Activated T-cell treated with anti-CD3 and anti-CD28 coated beads, Interleukin-2, amount 50 U/mL, for 4 hours (primary cell): ENCODE data around the gene SORL1. TPM values are rescaled to one million over a fixed set of nuclear protein-coding genes. Genes with fewer than 3 reads are reported as not detected.
A peak's percentile ranks its signal among the peaks of the same experiment; 100 is the strongest.

Source experiments
- ATAC-seq, 2 donors: fragments of 200-7000 bp; cut with Tn5 transposase; one replicate each; pipeline ENCODE4 v1.10.0; 2021
- DNase-seq: peaks from one replicate; pipeline ENCODE4 v3.0.0-alpha.2; 2020
- H3K27me3 Mint-ChIP-seq: one replicate; pipeline ENCODE4 v1.8.0; 2021; ENCODE audit warnings: low read depth, mixed read lengths
- H3K36me3 Mint-ChIP-seq: one replicate; pipeline ENCODE4 v1.8.0; 2022; ENCODE audit warnings: mixed read lengths; ENCODE audit not compliant: insufficient read depth
- H3K4me1 Mint-ChIP-seq: one replicate; pipeline ENCODE4 v1.8.0; 2021; ENCODE audit warnings: low read depth, mixed read lengths
- H3K4me3 Mint-ChIP-seq: one replicate; pipeline ENCODE4 v1.8.0; 2021; ENCODE audit warnings: mild to moderate bottlenecking, moderate library complexity, mixed read lengths
- H3K9me3 Mint-ChIP-seq: one replicate; pipeline ENCODE4 v1.8.0; 2021; ENCODE audit warnings: mixed read lengths
- total RNA-seq, 3 donors: library from RNA; stranded (reverse); gene quantifications; one replicate each; pipeline ENCODE4 v1.2.1, GENCODE V29; 2021

The SORL1 gene
- total RNA-seq, 3 donors from 2014 or later, result 21.3 to 25.6 (median 21.3) TPM

- Mint-ChIP-seq H3K27me3 (no peaks in the 10 kb centered on the region), H3K4me3 (no peak overlapping the region), H3K9me3 (peaks cover 9% of the 10 kb centered on the region), H3K36me3 (peaks cover 65% of the 10 kb centered on the region), H3K4me1 (peaks cover 17% of the 10 kb centered on the region)
- ATAC-seq (no peak), DNase-seq (no peak)
These were observed 125.2 kb downstream of the SORL1 start for GRCh38 chr11:121577106-121577848.

GRCh38 chr11:121578251-121578976 is 126.3 kb downstream of the SORL1 start:
- Mint-ChIP-seq H3K4me1 (peaks cover 25% of the 10 kb centered on the region), H3K9me3 (peaks cover 9% of the 10 kb centered on the region), H3K27me3 (no peaks in the 10 kb centered on the region), H3K4me3 (no peak overlapping the region), H3K36me3 (peaks cover 65% of the 10 kb centered on the region)
- DNase-seq (no peak), ATAC-seq (no peak)

- DNase-seq, result no peak
- Mint-ChIP-seq H3K27me3 (no peaks in the 10 kb centered on the region), H3K36me3 (peaks cover 61% of the 10 kb centered on the region), H3K9me3 (peaks cover 9% of the 10 kb centered on the region), H3K4me3 (no peak overlapping the region), H3K4me1 (peaks cover 34% of the 10 kb centered on the region)
- no peak for ATAC-seq
These were observed 128.0 kb downstream of the SORL1 start for GRCh38 chr11:121580154-121580553.

GRCh38 chr11:121581607-121582006 is 129.5 kb downstream of the SORL1 start:
- peaks cover 55% of the 10 kb centered on the region for H3K36me3 Mint-ChIP-seq
- peaks cover 9% of the 10 kb centered on the region for H3K9me3 Mint-ChIP-seq
- H3K27me3 Mint-ChIP-seq, result no peaks in the 10 kb centered on the region
- peak; percentile 46 to 58 for ATAC-seq
- no peak for DNase-seq
- H3K4me3 Mint-ChIP-seq, result no peak overlapping the region
- H3K4me1 Mint-ChIP-seq, result peaks cover 34% of the 10 kb centered on the region

DNA sequence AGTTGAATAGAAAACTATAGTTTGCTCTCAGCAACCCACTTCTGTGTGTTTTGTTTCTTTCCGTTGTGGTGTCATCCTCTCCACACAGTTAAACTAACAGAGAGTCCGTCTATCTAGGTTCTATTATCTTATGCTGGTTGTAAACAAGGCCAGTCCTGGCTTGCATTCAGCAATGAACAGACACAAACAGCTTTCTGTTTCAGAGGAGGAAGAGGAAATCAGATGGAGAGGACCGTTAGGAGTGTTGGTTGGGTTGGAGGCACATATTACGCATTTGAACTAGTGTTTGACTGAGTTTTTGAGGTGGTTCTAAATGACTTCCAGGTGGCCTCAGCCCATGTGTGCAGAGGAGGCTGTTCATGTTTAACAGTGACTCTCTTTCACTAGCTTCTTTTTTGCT is 130.2 kb downstream of the SORL1 start:
- Mint-ChIP-seq H3K4me3 (no peak overlapping the region), H3K4me1 (peaks cover 34% of the 10 kb centered on the region), H3K9me3 (peaks cover 9% of the 10 kb centered on the region), H3K27me3 (no peaks in the 10 kb centered on the region), H3K36me3 (peaks cover 54% of the 10 kb centered on the region)
- ATAC-seq (peak in 1 of 2 donors; percentile 35), DNase-seq (no peak)

- H3K9me3 Mint-ChIP-seq, result peaks cover 9% of the 10 kb centered on the region
- DNase-seq (no peak), ATAC-seq (no peak)
- peaks cover 34% of the 10 kb centered on the region for H3K4me1 Mint-ChIP-seq
- peaks cover 44% of the 10 kb centered on the region for H3K36me3 Mint-ChIP-seq
- H3K4me3 Mint-ChIP-seq, result no peak overlapping the region
- H3K27me3 Mint-ChIP-seq, result no peaks in the 10 kb centered on the region
These were observed 131.7 kb downstream of the SORL1 start for GRCh38 chr11:121583825-121584224.

DNA sequence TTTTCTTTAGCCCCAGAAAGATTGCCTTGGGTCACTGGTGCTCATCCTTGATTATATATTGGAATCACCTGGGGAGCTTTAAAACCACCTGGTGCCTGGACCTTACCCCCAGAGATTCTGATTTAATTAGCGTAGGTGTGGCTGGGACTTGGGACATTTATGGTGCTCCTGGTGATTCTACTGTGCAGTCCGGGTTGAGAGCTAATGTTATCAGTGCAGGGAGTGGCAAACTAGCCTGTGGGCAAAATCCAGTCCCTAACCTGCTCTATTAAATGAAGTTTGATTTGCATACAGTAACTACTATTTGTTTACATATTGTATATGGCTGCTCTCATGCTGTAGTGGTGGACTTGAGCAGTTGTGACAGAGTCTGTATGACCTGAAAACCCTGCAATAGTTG is 134.6 kb downstream of the SORL1 start:
- no peaks in the 10 kb centered on the region for H3K27me3 Mint-ChIP-seq
- no peak overlapping the region for H3K4me3 Mint-ChIP-seq
- DNase-seq (no peak), ATAC-seq (no peak)
- peaks cover 39% of the 10 kb centered on the region for H3K4me1 Mint-ChIP-seq
- peaks cover 42% of the 10 kb centered on the region for H3K36me3 Mint-ChIP-seq
- H3K9me3 Mint-ChIP-seq, result no peaks in the 10 kb centered on the region

GRCh38 chr11:121587182-121587581 is 135.1 kb downstream of the SORL1 start:
- ATAC-seq (no peak), DNase-seq (no peak)
- Mint-ChIP-seq H3K4me1 (peaks cover 35% of the 10 kb centered on the region), H3K9me3 (no peaks in the 10 kb centered on the region), H3K27me3 (no peaks in the 10 kb centered on the region), H3K4me3 (no peak overlapping the region), H3K36me3 (peaks cover 45% of the 10 kb centered on the region)

- ATAC-seq, result no peak
- DNase-seq, result no peak
- Mint-ChIP-seq H3K4me1 (peaks cover 25% of the 10 kb centered on the region), H3K27me3 (no peaks in the 10 kb centered on the region), H3K4me3 (no peak overlapping the region), H3K9me3 (no peaks in the 10 kb centered on the region), H3K36me3 (peaks cover 56% of the 10 kb centered on the region)
These were observed 136.6 kb downstream of the SORL1 start for GRCh38 chr11:121588747-121589146.

DNA sequence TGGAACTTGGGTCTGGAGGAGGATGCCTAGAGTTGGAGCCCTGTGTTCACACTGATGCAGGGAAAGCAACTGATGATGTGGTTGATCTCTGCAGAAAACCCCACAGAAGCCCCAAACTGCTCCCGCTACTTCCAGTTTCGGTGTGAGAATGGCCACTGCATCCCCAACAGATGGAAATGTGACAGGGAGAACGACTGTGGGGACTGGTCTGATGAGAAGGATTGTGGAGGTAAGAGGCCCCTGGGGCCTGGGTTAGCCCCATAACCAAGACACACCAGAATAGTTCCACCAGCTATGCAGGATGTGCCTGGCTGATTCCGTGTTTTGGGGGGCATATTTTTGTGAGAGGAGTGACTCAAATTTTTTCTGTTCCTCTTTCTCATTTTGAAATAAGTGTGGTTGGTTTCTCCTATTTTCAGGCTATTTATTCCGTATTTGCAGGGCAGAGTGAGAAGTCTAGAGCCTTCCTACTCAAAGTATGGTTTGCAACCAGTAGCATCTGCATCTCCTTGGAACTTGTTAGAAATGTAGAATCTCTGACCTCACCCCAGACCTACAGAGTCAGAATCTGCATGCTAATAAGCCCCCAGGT is 137.9 kb downstream of the SORL1 start:
- ATAC-seq, result peak; percentile 65 to 67
- no peak for DNase-seq
- Mint-ChIP-seq H3K27me3 (no peaks in the 10 kb centered on the region), H3K4me3 (no peak overlapping the region), H3K36me3 (peaks cover 52% of the 10 kb centered on the region), H3K4me1 (peaks cover 17% of the 10 kb centered on the region), H3K9me3 (no peaks in the 10 kb centered on the region)

DNA sequence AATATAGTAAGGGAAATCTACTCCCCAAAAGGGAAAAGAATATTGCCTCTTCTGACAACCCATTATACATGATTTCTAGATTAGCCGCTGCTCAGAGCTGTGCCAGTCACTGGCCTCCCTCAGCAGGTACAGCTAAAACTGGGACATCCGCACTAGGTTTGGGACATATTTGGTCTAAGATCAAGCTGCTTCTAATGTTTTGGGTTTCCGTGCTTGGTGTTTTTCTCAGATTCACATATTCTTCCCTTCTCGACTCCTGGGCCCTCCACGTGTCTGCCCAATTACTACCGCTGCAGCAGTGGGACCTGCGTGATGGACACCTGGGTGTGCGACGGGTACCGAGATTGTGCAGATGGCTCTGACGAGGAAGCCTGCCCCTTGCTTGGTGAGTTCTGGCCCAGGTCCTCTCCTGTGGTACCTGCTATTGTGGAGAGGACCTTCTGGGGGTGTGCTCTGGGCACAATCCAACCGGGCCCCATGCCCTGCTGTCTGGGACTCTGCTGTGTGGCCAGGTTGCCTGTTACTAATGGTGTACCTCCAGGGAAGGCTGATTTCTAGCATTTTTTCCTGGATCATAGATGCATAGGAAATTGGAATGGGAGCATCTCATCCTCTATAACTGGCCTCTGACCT is 138.8 kb downstream of the SORL1 start:
- no peaks in the 10 kb centered on the region for H3K9me3 Mint-ChIP-seq
- peak in 1 of 2 donors; percentile 5 for ATAC-seq
- peaks cover 52% of the 10 kb centered on the region for H3K36me3 Mint-ChIP-seq
- H3K27me3 Mint-ChIP-seq, result no peaks in the 10 kb centered on the region
- H3K4me1 Mint-ChIP-seq, result peaks cover 17% of the 10 kb centered on the region
- H3K4me3 Mint-ChIP-seq, result no peak overlapping the region
- no peak for DNase-seq

GRCh38 chr11:121591405-121592033 is 139.4 kb downstream of the SORL1 start:
- Mint-ChIP-seq H3K9me3 (no peaks in the 10 kb centered on the region), H3K36me3 (peaks cover 53% of the 10 kb centered on the region), H3K4me1 (peaks cover 17% of the 10 kb centered on the region), H3K4me3 (no peak overlapping the region), H3K27me3 (no peaks in the 10 kb centered on the region)
- DNase-seq (peak; percentile 67), ATAC-seq (peak; percentile 73 to 74)

DNA sequence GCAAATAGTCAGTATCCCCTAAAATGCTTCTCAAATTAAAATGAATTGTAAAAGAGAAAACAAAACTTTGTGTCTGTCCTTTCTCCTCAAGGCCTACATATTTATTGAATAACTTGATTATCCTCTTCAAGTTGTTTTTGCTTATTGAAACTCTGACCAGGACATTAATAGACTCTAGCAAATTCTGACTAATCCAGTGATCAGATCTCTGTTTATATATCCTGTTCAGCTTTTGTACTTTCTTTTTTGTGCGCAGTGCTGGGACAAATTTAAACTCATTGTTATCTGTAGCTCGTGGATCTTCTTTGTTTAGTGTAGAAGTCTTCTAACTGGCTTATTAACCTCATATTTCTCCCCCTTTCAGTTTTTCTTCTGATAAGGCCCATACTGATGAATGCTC is 140.6 kb downstream of the SORL1 start:
- ATAC-seq (no peak), DNase-seq (no peak)
- H3K9me3 Mint-ChIP-seq, result no peaks in the 10 kb centered on the region
- H3K36me3 Mint-ChIP-seq, result peaks cover 58% of the 10 kb centered on the region
- H3K4me1 Mint-ChIP-seq, result peaks cover 17% of the 10 kb centered on the region
- H3K4me3 Mint-ChIP-seq, result no peak overlapping the region
- H3K27me3 Mint-ChIP-seq, result no peaks in the 10 kb centered on the region

DNA sequence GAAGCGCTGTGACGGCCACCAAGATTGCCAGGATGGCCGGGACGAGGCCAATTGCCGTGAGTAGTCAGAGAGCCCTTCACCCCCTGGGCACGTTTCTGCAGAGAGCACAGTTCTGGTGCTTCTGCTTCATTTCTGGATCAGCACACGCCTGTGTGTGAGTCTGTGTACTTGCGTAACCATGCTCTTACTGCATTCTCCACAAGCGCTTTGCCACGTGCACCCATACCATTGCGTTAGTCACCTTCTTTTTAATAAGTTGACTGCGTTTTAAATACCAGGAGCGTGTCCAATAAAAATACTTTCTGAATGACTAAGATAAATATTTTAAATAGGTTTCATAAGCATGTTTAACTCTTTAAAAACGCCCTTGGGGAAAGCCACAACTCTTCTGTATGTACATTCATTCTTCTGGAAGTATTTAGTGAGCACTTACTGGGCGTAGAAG is 143.6 kb downstream of the SORL1 start:
- peaks cover 54% of the 10 kb centered on the region for H3K36me3 Mint-ChIP-seq
- H3K4me1 Mint-ChIP-seq, result peaks cover 6% of the 10 kb centered on the region
- no peak overlapping the region for H3K4me3 Mint-ChIP-seq
- ATAC-seq, result no peak
- no peaks in the 10 kb centered on the region for H3K27me3 Mint-ChIP-seq
- H3K9me3 Mint-ChIP-seq, result no peaks in the 10 kb centered on the region
- DNase-seq, result no peak
